SK-N-SH treated with all-trans-retinoic acid at 6 μM for 48 hours (cell line): ENCODE results near the gene TTC3.
"Not testable (repeated sequence)": the region's sequence is repeated elsewhere in the genome, so short reads cannot be mapped to it uniquely, and the experiment has no call there.

Source experiments
- ATAC-seq: fragments of 200-7000 bp; cut with Tn5 transposase; 3 replicates; pipeline ENCODE4 v1.9.1; 2020; ENCODE audit warnings: mild to moderate bottlenecking, moderate library complexity
- ARNTL ChIP-seq: fragments of 450-650 bp; formaldehyde crosslinking; IDR thresholded peaks from 2 replicates; pipeline ENCODE4 v1.5.0; 2020; ENCODE audit warnings: low read depth, mild to moderate bottlenecking, moderate library complexity, borderline replicate concordance
- BACH2 ChIP-seq: fragments of 250-450 bp; sonication (Bioruptor Pico); IDR thresholded peaks from 2 replicates; pipeline ENCODE4 v1.9.0; 2021; ENCODE audit warnings: mild to moderate bottlenecking, borderline replicate concordance
- CSDC2 ChIP-seq: fragments of 250-450 bp; sonication (Bioruptor Pico); IDR thresholded peaks from 2 replicates; pipeline ENCODE4 v1.5.0; 2020; ENCODE audit warnings: mild to moderate bottlenecking, moderate library complexity
- ESRRG ChIP-seq: fragments of 250-450 bp; sonication (Bioruptor Pico); IDR thresholded peaks from 2 replicates; pipeline ENCODE4 v1.6.1; 2021; ENCODE audit warnings: mild to moderate bottlenecking
- GLIS3 ChIP-seq: fragments of 250-450 bp; sonication (Bioruptor Pico); IDR thresholded peaks from 2 replicates; pipeline ENCODE4 v1.5.0; 2020; ENCODE audit warnings: mild to moderate bottlenecking, moderate library complexity
- ISL1 ChIP-seq: fragments of 250-450 bp; sonication (Bioruptor Pico); IDR thresholded peaks from 2 replicates; pipeline ENCODE4 v2.1.2; 2022; ENCODE audit warnings: mild to moderate bottlenecking, moderate library complexity
- OSR1 ChIP-seq: fragments of 250-450 bp; sonication (Bioruptor Pico); IDR thresholded peaks from 2 replicates; pipeline ENCODE4 v1.8.0; 2022; ENCODE audit warnings: moderate library complexity, mild to moderate bottlenecking, inconsistent platforms
- RARB ChIP-seq: fragments of 250-450 bp; sonication (Bioruptor Pico); IDR thresholded peaks from 2 replicates; pipeline ENCODE4 v1.8.0; 2021; ENCODE audit warnings: mild to moderate bottlenecking, moderate library complexity
- SNAI2 ChIP-seq: fragments of 250-450 bp; sonication (Bioruptor Pico); IDR thresholded peaks from 2 replicates; pipeline ENCODE4 v1.5.0; 2020; ENCODE audit warnings: mild to moderate bottlenecking, moderate library complexity
- TCF4 ChIP-seq: fragments of 250-450 bp; sonication (Bioruptor Pico); IDR thresholded peaks from 2 replicates; pipeline ENCODE4 v1.8.0; 2021; ENCODE audit warnings: mild to moderate bottlenecking, moderate library complexity, borderline replicate concordance
- TOX ChIP-seq: fragments of 250-450 bp; sonication (Bioruptor Pico); IDR thresholded peaks from 2 replicates; pipeline ENCODE4 v1.8.0; 2021; ENCODE audit warnings: mild to moderate bottlenecking, moderate library complexity, borderline replicate concordance
- ZC3H10 ChIP-seq: fragments of 250-450 bp; sonication (Bioruptor Pico); IDR thresholded peaks from 2 replicates; pipeline ENCODE4 v1.5.1; 2021; ENCODE audit warnings: mild to moderate bottlenecking, moderate library complexity
- ZFP3 ChIP-seq: fragments of 250-450 bp; sonication (Bioruptor Pico); IDR thresholded peaks from 2 replicates; pipeline ENCODE4 v1.5.0; 2020; ENCODE audit warnings: mild to moderate bottlenecking, moderate library complexity
- ZFP30 ChIP-seq: fragments of 450-650 bp; formaldehyde crosslinking; IDR thresholded peaks from 2 replicates; pipeline ENCODE4 v1.5.0; 2022; ENCODE audit warnings: mild to moderate bottlenecking, moderate library complexity
- ZNF70 ChIP-seq: fragments of 450-650 bp; formaldehyde crosslinking; IDR thresholded peaks from 2 replicates; pipeline ENCODE4 v1.5.0; 2020; ENCODE audit warnings: mild to moderate bottlenecking, moderate library complexity
- ZNF8 ChIP-seq: fragments of 450-650 bp; formaldehyde crosslinking; IDR thresholded peaks from 2 replicates; pipeline ENCODE4 v1.5.0; 2020; ENCODE audit warnings: mild to moderate bottlenecking, moderate library complexity
- TF ChIP-seq, protein P1 (sequence below): fragments of 250-450 bp; sonication (Bioruptor Pico); IDR thresholded peaks from 2 replicates; pipeline ENCODE4 v1.8.0; 2020; ENCODE audit warnings: mild to moderate bottlenecking, moderate library complexity, borderline replicate concordance
- TF ChIP-seq, protein P2 (sequence below): fragments of 250-450 bp; sonication (Bioruptor Pico); IDR thresholded peaks from 2 replicates; pipeline ENCODE4 v1.5.1; 2021; ENCODE audit warnings: mild to moderate bottlenecking, moderate library complexity
- TF ChIP-seq, protein P3 (sequence below): fragments of 250-450 bp; sonication (Bioruptor Pico); IDR thresholded peaks from 2 replicates; pipeline ENCODE4 v1.8.0; 2021; ENCODE audit warnings: low read depth, mild to moderate bottlenecking, moderate library complexity, borderline replicate concordance
- TF ChIP-seq, protein P4 (sequence below): fragments of 250-450 bp; sonication (Bioruptor Pico); IDR thresholded peaks from 2 replicates; pipeline ENCODE4 v1.5.0; 2020; ENCODE audit warnings: mild to moderate bottlenecking, moderate library complexity

Gene TTC3

GRCh38 chr21:37136744-37137143 lies 63.7 kb downstream of the TTC3 start:
- no peak for ATAC-seq
- TF ChIP-seq SNAI2 (CRISPR knock-in tag) (no peak), RARB (CRISPR knock-in tag) (no peak), OSR1 (CRISPR knock-in tag) (no peak), ZFP3 (CRISPR knock-in tag) (no peak), ZC3H10 (CRISPR knock-in tag) (no peak), TOX (no peak), ZNF8 (CRISPR knock-in tag) (no peak), ESRRG (CRISPR knock-in tag) (no peak), ARNTL (CRISPR knock-in tag) (no peak), GLIS3 (CRISPR knock-in tag) (no peak), TCF4 (CRISPR knock-in tag) (no peak), ISL1 (CRISPR knock-in tag) (no peak)
- TF ChIP-seq, protein P1, sequence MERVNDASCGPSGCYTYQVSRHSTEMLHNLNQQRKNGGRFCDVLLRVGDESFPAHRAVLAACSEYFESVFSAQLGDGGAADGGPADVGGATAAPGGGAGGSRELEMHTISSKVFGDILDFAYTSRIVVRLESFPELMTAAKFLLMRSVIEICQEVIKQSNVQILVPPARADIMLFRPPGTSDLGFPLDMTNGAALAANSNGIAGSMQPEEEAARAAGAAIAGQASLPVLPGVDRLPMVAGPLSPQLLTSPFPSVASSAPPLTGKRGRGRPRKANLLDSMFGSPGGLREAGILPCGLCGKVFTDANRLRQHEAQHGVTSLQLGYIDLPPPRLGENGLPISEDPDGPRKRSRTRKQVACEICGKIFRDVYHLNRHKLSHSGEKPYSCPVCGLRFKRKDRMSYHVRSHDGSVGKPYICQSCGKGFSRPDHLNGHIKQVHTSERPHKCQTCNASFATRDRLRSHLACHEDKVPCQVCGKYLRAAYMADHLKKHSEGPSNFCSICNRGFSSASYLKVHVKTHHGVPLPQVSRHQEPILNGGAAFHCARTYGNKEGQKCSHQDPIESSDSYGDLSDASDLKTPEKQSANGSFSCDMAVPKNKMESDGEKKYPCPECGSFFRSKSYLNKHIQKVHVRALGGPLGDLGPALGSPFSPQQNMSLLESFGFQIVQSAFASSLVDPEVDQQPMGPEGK (CRISPR knock-in tag), result no peak
- TF ChIP-seq, protein P2, sequence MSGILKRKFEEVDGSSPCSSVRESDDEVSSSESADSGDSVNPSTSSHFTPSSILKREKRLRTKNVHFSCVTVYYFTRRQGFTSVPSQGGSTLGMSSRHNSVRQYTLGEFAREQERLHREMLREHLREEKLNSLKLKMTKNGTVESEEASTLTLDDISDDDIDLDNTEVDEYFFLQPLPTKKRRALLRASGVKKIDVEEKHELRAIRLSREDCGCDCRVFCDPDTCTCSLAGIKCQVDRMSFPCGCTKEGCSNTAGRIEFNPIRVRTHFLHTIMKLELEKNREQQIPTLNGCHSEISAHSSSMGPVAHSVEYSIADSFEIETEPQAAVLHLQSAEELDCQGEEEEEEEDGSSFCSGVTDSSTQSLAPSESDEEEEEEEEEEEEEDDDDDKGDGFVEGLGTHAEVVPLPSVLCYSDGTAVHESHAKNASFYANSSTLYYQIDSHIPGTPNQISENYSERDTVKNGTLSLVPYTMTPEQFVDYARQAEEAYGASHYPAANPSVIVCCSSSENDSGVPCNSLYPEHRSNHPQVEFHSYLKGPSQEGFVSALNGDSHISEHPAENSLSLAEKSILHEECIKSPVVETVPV (CRISPR knock-in tag), result no peak
- TF ChIP-seq, protein P3, sequence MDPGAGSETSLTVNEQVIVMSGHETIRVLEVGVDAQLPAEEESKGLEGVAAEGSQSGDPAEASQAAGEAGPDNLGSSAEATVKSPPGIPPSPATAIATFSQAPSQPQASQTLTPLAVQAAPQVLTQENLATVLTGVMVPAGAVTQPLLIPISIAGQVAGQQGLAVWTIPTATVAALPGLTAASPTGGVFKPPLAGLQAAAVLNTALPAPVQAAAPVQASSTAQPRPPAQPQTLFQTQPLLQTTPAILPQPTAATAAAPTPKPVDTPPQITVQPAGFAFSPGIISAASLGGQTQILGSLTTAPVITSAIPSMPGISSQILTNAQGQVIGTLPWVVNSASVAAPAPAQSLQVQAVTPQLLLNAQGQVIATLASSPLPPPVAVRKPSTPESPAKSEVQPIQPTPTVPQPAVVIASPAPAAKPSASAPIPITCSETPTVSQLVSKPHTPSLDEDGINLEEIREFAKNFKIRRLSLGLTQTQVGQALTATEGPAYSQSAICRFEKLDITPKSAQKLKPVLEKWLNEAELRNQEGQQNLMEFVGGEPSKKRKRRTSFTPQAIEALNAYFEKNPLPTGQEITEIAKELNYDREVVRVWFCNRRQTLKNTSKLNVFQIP, result no peak

DNA sequence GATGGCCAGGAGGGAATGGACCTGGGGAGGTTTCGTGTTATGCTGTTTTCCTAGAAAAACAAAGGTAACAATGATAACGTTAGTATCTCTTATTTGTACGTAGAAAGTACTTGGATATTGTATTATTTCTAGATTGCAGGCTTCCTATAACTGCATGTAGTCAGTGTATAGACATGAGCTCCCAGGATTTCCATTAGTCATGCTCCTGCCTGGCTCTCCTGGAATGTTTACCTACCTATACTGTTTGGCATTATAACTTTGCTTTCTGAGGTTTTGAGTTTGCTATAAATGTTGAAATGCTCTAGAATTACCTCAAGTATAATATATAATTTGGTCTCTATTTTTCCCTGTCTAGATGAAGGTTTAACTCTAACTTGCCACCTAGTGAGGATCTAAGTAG lies 66.1 kb downstream of the TTC3 start:
- TF ChIP-seq ARNTL (CRISPR knock-in tag) (no peak), GLIS3 (CRISPR knock-in tag) (no peak), ZFP30 (CRISPR knock-in tag) (no peak), TCF4 (CRISPR knock-in tag) (no peak), ZFP3 (CRISPR knock-in tag) (no peak), SNAI2 (CRISPR knock-in tag) (no peak), BACH2 (CRISPR knock-in tag) (no peak), TOX (no peak), ZNF8 (CRISPR knock-in tag) (no peak)
- TF ChIP-seq, protein P4, sequence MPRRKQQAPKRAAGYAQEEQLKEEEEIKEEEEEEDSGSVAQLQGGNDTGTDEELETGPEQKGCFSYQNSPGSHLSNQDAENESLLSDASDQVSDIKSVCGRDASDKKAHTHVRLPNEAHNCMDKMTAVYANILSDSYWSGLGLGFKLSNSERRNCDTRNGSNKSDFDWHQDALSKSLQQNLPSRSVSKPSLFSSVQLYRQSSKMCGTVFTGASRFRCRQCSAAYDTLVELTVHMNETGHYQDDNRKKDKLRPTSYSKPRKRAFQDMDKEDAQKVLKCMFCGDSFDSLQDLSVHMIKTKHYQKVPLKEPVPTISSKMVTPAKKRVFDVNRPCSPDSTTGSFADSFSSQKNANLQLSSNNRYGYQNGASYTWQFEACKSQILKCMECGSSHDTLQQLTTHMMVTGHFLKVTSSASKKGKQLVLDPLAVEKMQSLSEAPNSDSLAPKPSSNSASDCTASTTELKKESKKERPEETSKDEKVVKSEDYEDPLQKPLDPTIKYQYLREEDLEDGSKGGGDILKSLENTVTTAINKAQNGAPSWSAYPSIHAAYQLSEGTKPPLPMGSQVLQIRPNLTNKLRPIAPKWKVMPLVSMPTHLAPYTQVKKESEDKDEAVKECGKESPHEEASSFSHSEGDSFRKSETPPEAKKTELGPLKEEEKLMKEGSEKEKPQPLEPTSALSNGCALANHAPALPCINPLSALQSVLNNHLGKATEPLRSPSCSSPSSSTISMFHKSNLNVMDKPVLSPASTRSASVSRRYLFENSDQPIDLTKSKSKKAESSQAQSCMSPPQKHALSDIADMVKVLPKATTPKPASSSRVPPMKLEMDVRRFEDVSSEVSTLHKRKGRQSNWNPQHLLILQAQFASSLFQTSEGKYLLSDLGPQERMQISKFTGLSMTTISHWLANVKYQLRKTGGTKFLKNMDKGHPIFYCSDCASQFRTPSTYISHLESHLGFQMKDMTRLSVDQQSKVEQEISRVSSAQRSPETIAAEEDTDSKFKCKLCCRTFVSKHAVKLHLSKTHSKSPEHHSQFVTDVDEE (CRISPR knock-in tag), result no peak
- peak; percentile 80 for ATAC-seq

GRCh38 chr21:37139902-37140301 lies 66.8 kb downstream of the TTC3 start:
- TF ChIP-seq ARNTL (CRISPR knock-in tag) (no peak), ZNF70 (CRISPR knock-in tag) (no peak), CSDC2 (CRISPR knock-in tag) (no peak), TCF4 (CRISPR knock-in tag) (no peak), RARB (CRISPR knock-in tag) (no peak), ISL1 (CRISPR knock-in tag) (peak; percentile 92)
- TF ChIP-seq, protein P1 (CRISPR knock-in tag), result no peak
- peak; percentile 94 for ATAC-seq

DNA sequence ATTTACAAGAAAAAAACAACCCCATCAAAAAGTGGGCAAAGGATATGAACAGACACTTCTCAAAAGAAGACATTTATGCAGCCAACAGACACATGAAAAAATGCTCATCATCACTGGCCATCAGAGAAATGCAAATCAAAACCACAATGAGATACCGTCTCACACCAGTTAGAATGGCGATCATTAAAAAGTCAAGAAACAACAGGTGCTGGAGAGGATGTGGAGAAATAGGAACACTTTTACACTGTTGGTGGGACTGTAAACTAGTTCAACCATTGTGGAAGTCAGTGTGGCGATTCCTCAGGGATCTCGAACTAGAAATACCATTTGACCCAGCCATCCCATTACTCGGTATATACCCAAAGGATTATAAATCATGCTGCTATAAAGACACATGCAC lies 70.3 kb downstream of the TTC3 start:
- ATAC-seq, result not testable (repeated sequence)
